Measurements from ENCODE around the gene PSPN. TPM values are rescaled to one million over a fixed set of nuclear protein-coding genes. Genes with fewer than 3 reads are reported as not detected.

The PSPN gene
- total and polyA plus RNA-seq, 2 of the 13 experiments (the other 11 are each of a cell fraction or from before 2014, with no cell fraction given), result 0.69 to 1.1 TPM

- H3K27ac ChIP-seq (ENCODE audit: extremely low read length, insufficient read depth, low read length), result peak overlapping the region; percentile 65
- ATAC-seq, result no peak; the same call in 2 of the 3 replicates
- FAIRE-seq, result no peak
- H2AFZ ChIP-seq (ENCODE audit: low read length), result peak overlapping the region; percentile 70
- H3K4me3 ChIP-seq (replicated peaks in 1 of 3; ENCODE audit: insufficient read depth in 1 of 3, low read depth in 2 of 3, low read length in 3 of 3), result peak overlapping the region; percentile 81 to 99 (median 92)
- no peaks in the 10 kb centered on the region for H4K20me1 ChIP-seq (ENCODE audit: insufficient read depth, low read length)
- CTCF ChIA-PET (ENCODE audit: low intra/inter-chr PET ratio, low total read pairs), result no interaction called here
- no peak for DNase-seq (ENCODE audit: low spot score)
- H3K4me1 ChIP-seq (ENCODE audit: insufficient read depth, low read length), result peaks cover 24% of the 10 kb centered on the region
- intact Hi-C loops (cut with micrococcal nuclease; ENCODE audit: unreplicated experiment), result no loop called here
- H3K27me3 ChIP-seq (ENCODE audit: control insufficient read depth in 1 of 2, insufficient read depth in 2 of 2, low read length in 2 of 2), result no peaks in the 10 kb centered on the region; a peak in 1 of 5 replicates
- peaks cover 2 to 13% of the 10 kb centered on the region in 2 experiments; a peak in 3 of 5 replicates for H3K36me3 ChIP-seq (replicated peaks in 1 of 2; ENCODE audit: control insufficient read depth in 1 of 2, insufficient read depth in 2 of 2, low read length in 2 of 2)
- H3K4me2 ChIP-seq (ENCODE audit: low read depth, low read length), result peak overlapping the region; percentile 96
- in situ Hi-C loops (cut with HindIII; ENCODE audit: extremely low pct_ligation_motif_present, low pct_unique_long_range_greater_than_20kb), result no loop called here
- no TSS peak for BruUV-seq (replicated peaks)
- H3K9ac ChIP-seq (ENCODE audit: insufficient read depth, low read depth, low read length), result peak overlapping the region; percentile 88
- POLR2A ChIA-PET, result interaction anchor here (1.7 to 5.5 kb wide), 2 partner anchors 8 to 21 kb away, joined by 15 to 45 read pairs; partner anchors contain the start of gene ALKBH7
- peaks cover 18% of the 10 kb centered on the region for H3K79me2 ChIP-seq (ENCODE audit: insufficient read depth, low read length)
- H3K9me3 ChIP-seq (ENCODE audit: low read length), result no peaks in the 10 kb centered on the region
- WGBS (ENCODE audit: low lambda C conversion rate), result 32% methylated on average over 9 of the region's 14 CpGs
- TF ChIP-seq, protein P1, sequence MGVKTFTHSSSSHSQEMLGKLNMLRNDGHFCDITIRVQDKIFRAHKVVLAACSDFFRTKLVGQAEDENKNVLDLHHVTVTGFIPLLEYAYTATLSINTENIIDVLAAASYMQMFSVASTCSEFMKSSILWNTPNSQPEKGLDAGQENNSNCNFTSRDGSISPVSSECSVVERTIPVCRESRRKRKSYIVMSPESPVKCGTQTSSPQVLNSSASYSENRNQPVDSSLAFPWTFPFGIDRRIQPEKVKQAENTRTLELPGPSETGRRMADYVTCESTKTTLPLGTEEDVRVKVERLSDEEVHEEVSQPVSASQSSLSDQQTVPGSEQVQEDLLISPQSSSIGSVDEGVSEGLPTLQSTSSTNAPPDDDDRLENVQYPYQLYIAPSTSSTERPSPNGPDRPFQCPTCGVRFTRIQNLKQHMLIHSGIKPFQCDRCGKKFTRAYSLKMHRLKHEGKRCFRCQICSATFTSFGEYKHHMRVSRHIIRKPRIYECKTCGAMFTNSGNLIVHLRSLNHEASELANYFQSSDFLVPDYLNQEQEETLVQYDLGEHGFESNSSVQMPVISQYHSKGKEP (CRISPR knock-in tag; IDR thresholded peaks at IDR 0.05), result no peak
- TF ChIP-seq, protein P2, sequence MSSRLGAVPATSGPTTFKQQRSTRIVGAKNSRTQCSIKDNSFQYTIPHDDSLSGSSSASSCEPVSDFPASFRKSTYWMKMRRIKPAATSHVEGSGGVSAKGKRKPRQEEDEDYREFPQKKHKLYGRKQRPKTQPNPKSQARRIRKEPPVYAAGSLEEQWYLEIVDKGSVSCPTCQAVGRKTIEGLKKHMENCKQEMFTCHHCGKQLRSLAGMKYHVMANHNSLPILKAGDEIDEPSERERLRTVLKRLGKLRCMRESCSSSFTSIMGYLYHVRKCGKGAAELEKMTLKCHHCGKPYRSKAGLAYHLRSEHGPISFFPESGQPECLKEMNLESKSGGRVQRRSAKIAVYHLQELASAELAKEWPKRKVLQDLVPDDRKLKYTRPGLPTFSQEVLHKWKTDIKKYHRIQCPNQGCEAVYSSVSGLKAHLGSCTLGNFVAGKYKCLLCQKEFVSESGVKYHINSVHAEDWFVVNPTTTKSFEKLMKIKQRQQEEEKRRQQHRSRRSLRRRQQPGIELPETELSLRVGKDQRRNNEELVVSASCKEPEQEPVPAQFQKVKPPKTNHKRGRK (CRISPR knock-in tag; IDR thresholded peaks at IDR 0.05), result no peak
- TF ChIP-seq ZNF749 (CRISPR knock-in tag; IDR thresholded peaks at IDR 0.05; ENCODE audit: borderline replicate concordance), result no peak
- no peak for TF ChIP-seq ATM (IDR thresholded peaks at IDR 0.05; ENCODE audit: borderline replicate concordance)
- no peak for TF ChIP-seq FOXK1 (CRISPR knock-in tag; IDR thresholded peaks at IDR 0.05; ENCODE audit: borderline replicate concordance, low read depth)
- no peak for TF ChIP-seq RARG (CRISPR knock-in tag; IDR thresholded peaks at IDR 0.05; ENCODE audit: low read depth)
- no peak for TF ChIP-seq PITX1 (CRISPR knock-in tag; IDR thresholded peaks at IDR 0.05)
- TF ChIP-seq ZNF704 (CRISPR knock-in tag; IDR thresholded peaks at IDR 0.05; ENCODE audit: borderline replicate concordance), result no peak
- TF ChIP-seq PHF21A (CRISPR knock-in tag; IDR thresholded peaks at IDR 0.05), result 0 out of 2 replicates have a peak, but pooled peaks have one; percentile 30
- no peak for TF ChIP-seq ZNF136 (CRISPR knock-in tag; IDR thresholded peaks at IDR 0.05; ENCODE audit: low read depth)
- TF ChIP-seq AKAP8 (CRISPR knock-in tag; IDR thresholded peaks at IDR 0.05), result no peak
- TF ChIP-seq ZZZ3 (CRISPR knock-in tag; IDR thresholded peaks at IDR 0.05; ENCODE audit: borderline replicate concordance), result no peak
- no peak for TF ChIP-seq ETV5 (CRISPR knock-in tag; IDR thresholded peaks at IDR 0.05; ENCODE audit: borderline replicate concordance)
- TF ChIP-seq ZNF678 (CRISPR knock-in tag; IDR thresholded peaks at IDR 0.05), result no peak
- TF ChIP-seq, protein P3, sequence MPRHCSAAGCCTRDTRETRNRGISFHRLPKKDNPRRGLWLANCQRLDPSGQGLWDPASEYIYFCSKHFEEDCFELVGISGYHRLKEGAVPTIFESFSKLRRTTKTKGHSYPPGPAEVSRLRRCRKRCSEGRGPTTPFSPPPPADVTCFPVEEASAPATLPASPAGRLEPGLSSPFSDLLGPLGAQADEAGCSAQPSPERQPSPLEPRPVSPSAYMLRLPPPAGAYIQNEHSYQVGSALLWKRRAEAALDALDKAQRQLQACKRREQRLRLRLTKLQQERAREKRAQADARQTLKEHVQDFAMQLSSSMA (CRISPR knock-in tag; IDR thresholded peaks at IDR 0.05), result 0 out of 2 replicates have a peak, but pooled peaks have one; percentile 25
- TF ChIP-seq ZFY (CRISPR knock-in tag; IDR thresholded peaks at IDR 0.05), result no peak
- TF ChIP-seq ZNF792 (CRISPR knock-in tag; IDR thresholded peaks at IDR 0.05), result no peak
- no peak for TF ChIP-seq IKZF4 (CRISPR knock-in tag; IDR thresholded peaks at IDR 0.05; ENCODE audit: borderline replicate concordance, low read depth, not compliant biosample characterization)
- no peak for TF ChIP-seq ZBTB20 (CRISPR knock-in tag; IDR thresholded peaks at IDR 0.05; ENCODE audit: borderline replicate concordance, low read depth)
- TF ChIP-seq ZMYM4 (CRISPR knock-in tag; IDR thresholded peaks at IDR 0.05), result peak; percentile 49; the same call in 1 of the 2 replicates
- TF ChIP-seq SPEN (CRISPR knock-in tag; IDR thresholded peaks at IDR 0.05; ENCODE audit: low read depth), result no peak
These were observed 18.3 kb upstream of the PSPN start for GRCh38 chr19:6393983-6394412.

Measured in HepG2 (cell line).